AG04449 (cell line): ENCODE results near the gene SPINT3.

Source experiments
- CTCF ChIA-PET: fragments of 350-600 bp; formaldehyde crosslinking; extraction: SDS; loops from one replicate; lab custom pipeline; 2021; ENCODE audit warnings: antibody characterized with exemption; lab: Yijun Ruan, JAX
- POLR2A ChIA-PET: fragments of 400-600, 350-600 bp; formaldehyde crosslinking; extraction: SDS; loops from one replicate; lab custom pipeline; 2020; ENCODE audit warnings: antibody characterized with exemption, inconsistent platforms; lab: Yijun Ruan, JAX
- DNase-seq: peaks from one replicate; pipeline ENCODE4 v3.0.0-alpha.2; 2010; ENCODE audit warnings: low read depth, low spot score
- H3K4me3 ChIP-seq: 2 replicates; pipeline ENCODE4 v1.5.1; 2011; ENCODE audit warnings: low read depth, mild to moderate bottlenecking, control low read depth, low read length
- TF ChIP-seq, protein P1 (sequence below): IDR thresholded peaks from one replicate; pipeline ENCODE4 v1.5.1; 2011; ENCODE audit warnings: mild to moderate bottlenecking, moderate library complexity, low read length, control low read depth, inconsistent platforms; ENCODE audit not compliant: insufficient read depth; ENCODE audit errors: missing control alignments

Gene SPINT3

DNA sequence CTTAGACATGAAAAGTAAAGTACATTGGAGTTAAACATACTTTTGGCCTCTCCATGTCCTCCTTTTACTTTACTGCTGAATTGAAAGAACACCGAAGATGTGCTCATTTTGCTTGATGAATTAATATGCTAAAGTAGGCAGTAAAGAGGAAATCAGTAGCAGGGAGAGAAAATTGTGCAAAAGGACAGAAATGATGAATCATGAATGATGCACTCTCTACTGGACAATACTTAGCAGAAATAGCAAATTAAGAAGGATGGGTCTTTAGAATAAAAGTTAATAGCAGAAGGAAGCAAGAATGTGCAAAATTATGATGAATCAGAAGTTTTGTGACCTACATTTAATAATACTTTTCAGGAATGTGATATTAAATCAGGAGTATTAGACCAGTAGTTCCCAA is 8.4 kb upstream of the SPINT3 start:
- no peak for DNase-seq
- ChIA-PET CTCF (interaction anchor here (1.0 to 2.1 kb wide), 2 partner anchors 230 to 247 kb away, joined by 3 to 7 read pairs; no protein-coding TSS in a partner anchor), POLR2A (no interaction called here)
- TF ChIP-seq, protein P1, sequence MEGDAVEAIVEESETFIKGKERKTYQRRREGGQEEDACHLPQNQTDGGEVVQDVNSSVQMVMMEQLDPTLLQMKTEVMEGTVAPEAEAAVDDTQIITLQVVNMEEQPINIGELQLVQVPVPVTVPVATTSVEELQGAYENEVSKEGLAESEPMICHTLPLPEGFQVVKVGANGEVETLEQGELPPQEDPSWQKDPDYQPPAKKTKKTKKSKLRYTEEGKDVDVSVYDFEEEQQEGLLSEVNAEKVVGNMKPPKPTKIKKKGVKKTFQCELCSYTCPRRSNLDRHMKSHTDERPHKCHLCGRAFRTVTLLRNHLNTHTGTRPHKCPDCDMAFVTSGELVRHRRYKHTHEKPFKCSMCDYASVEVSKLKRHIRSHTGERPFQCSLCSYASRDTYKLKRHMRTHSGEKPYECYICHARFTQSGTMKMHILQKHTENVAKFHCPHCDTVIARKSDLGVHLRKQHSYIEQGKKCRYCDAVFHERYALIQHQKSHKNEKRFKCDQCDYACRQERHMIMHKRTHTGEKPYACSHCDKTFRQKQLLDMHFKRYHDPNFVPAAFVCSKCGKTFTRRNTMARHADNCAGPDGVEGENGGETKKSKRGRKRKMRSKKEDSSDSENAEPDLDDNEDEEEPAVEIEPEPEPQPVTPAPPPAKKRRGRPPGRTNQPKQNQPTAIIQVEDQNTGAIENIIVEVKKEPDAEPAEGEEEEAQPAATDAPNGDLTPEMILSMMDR: no peak
- no peak overlapping the region for H3K4me3 ChIP-seq

DNA sequence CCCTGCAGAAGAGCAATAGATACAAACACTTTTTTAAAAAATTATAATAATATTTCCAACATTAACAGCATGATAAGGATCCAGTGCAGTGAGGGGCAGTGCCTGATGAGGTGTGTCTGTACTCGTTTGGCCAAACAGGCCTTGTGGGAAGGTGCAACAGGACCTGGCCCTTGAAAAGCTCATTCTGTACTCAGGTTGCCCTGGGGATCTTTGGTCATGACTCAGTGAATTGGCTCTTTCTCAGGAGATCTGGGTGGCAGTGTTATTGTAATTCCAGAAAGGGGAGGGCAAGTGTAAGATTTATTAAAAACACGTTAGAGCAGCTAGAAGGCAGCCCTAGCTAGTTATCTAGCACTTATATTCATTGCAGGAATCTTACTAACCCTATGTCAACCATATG is 2.9 kb upstream of the SPINT3 start:
- POLR2A ChIA-PET: no interaction called here
- no peak overlapping the region for H3K4me3 ChIP-seq
- CTCF ChIA-PET: no interaction called here
- no peak for DNase-seq
- TF ChIP-seq, protein P1: no peak

DNA sequence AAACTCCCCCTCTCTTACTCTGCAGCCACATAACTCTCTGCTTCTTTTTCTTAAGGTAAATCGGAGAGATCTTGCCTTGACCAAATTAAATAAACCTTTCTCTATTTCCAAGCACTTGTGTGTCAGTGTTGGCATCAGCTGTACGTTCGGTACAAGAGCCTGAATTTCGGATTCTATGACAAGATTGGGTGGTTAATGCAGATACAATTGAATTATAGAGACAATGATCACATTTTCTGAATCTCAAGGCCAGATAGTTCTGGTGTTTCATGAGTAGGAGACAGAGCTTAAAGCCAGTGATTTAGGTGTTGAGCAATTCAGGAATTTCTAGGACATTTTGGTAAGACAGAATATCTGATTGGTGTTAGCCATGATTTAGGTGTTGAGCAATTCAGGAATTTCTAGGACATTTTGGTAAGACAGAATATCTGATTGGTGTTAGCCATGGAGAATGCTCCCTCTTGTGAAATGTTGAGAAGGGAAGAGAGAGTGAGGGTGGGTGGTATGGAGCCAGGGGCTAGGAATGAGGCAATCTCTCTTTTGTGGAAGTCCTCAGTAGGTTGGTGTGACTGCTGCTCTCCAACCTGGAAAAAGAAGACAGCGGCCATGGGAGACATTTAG is 5.1 kb downstream of the SPINT3 start:
- H3K4me3 ChIP-seq: no peak overlapping the region
- ChIA-PET POLR2A (no interaction called here), CTCF (no interaction called here)
- TF ChIP-seq, protein P1: no peak
- DNase-seq: no peak

DNA sequence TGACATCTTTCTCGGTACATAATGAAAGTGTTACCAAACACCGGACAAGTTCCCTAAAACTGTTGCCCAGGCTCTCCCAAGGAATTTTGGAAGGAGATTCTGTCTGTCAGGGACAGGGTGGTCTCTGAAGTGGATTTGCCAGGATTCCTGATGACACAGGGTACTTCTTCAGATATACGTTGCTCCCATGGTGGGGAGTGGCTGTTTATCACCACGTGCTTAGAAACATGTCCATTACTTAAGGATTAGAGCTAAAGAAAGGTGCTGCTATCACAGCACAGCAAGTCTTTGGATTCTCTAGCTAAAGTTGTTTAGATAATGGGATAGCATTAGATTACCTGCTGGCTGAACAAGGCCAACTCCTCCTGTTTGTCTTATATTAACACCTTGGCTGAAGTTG is 6.3 kb downstream of the SPINT3 start:
- no peak overlapping the region for H3K4me3 ChIP-seq
- DNase-seq: no peak
- TF ChIP-seq, protein P1: no peak
- POLR2A ChIA-PET: no interaction called here
- CTCF ChIA-PET: no interaction called here

DNA sequence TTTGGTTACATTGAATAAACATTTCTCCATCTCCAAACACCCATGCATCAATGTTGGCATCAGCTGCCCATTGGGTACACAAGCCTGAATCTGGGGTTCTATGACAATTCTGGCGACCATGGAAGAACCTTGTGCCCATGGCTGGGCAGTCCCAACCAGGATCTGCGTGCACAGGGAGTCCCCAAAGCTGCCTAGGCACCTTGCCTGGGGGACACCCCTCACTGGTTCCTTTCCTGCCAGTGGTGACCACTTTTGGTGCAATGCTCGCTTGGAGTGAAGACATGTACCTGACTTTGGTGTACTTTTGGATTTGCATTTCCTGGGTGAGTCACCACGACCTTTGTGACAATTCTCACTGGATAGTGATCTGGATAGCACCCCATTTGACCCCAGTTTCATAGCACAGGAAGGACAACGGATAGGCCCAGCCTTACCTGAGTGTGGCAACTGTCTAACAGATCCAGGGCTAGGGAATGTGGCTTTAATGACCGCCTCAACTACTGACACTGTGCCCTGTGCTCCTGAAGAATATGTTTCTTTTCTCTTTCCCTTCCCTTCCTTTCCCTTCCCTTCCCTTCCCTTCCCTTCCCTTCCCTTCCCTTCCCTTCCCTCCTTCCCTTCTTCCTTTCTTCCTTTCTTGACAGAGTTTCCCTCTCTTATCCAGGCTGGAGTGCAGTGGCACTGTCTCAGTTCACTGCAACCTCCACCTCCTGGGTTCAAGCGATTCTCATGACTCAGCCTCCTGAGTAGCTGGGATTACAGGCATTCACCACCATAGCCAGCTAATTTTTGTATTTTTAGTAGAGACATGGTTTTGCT is 7.1 kb downstream of the SPINT3 start:
- no peak overlapping the region for H3K4me3 ChIP-seq
- POLR2A ChIA-PET: no interaction called here
- DNase-seq: no peak

More for the DNA sequence above, 7.1 kb downstream of the SPINT3 start:
- CTCF ChIA-PET: no interaction called here
- TF ChIP-seq, protein P1: no peak
